MM.1S (cell line): Measurements from ENCODE around the gene OPRM1.
"Not testable (repeated sequence)": the region's sequence is repeated elsewhere in the genome, so short reads cannot be mapped to it uniquely, and the experiment has no call there.

Source experiments
- DNase-seq: peaks from one replicate; pipeline ENCODE4 v3.0.0-alpha.2; 2015
- H2AFZ ChIP-seq: fragments of 300-600 bp; sonication (generic); 2 replicates; pipeline ENCODE4 v1.6.0; 2016; ENCODE audit warnings: antibody characterized with exemption, low read length
- H3F3A ChIP-seq: fragments of 300-600 bp; sonication (generic); 2 replicates; pipeline ENCODE4 v1.6.1; 2016; ENCODE audit warnings: mild to moderate bottlenecking, antibody characterized with exemption, low read length, moderate library complexity, mixed read lengths; ENCODE audit not compliant: insufficient read depth
- H3K27ac ChIP-seq: fragments of 300-600 bp; sonication (generic); 2 replicates; pipeline ENCODE4 v1.5.1; 2016; ENCODE audit warnings: mild to moderate bottlenecking, low read length
- H3K27me3 ChIP-seq: fragments of 300-600 bp; sonication (generic); replicated peaks from 2 replicates; pipeline ENCODE4 v1.6.0; 2016; ENCODE audit warnings: low read length; ENCODE audit not compliant: insufficient read depth
- H3K36me3 ChIP-seq: fragments of 300-600 bp; sonication (generic); replicated peaks from 2 replicates; pipeline ENCODE4 v1.6.1; 2016; ENCODE audit warnings: mild to moderate bottlenecking, low read length, mixed read lengths; ENCODE audit not compliant: insufficient read depth
- H3K4me1 ChIP-seq: fragments of 300-600 bp; sonication (generic); 2 replicates; pipeline ENCODE4 v1.6.1; 2016; ENCODE audit warnings: low read length, mixed read lengths
- H3K4me2 ChIP-seq: fragments of 300-600 bp; sonication (generic); 2 replicates; pipeline ENCODE4 v1.6.0; 2016; ENCODE audit warnings: low read depth, low read length
- H3K4me3 ChIP-seq: fragments of 300-600 bp; sonication (generic); 2 replicates; pipeline ENCODE4 v1.5.1; 2016; ENCODE audit warnings: low read length, mixed read lengths
- H3K79me2 ChIP-seq: fragments of 300-600 bp; sonication (generic); 2 replicates; pipeline ENCODE4 v1.6.1; 2016; ENCODE audit warnings: mixed run types, low read length, mixed read lengths
- H3K9ac ChIP-seq: fragments of 300-600 bp; sonication (generic); 2 replicates; pipeline ENCODE4 v1.6.1; 2016; ENCODE audit warnings: low read length, mixed read lengths
- H3K9me2 ChIP-seq: fragments of 300-600 bp; sonication (generic); replicated peaks from 2 replicates; pipeline ENCODE4 v1.6.1; 2016; ENCODE audit warnings: mild to moderate bottlenecking, low read length, mixed read lengths; ENCODE audit not compliant: insufficient read depth
- H3K9me3 ChIP-seq: fragments of 300-600 bp; sonication (generic); replicated peaks from 2 replicates; pipeline ENCODE4 v1.6.1; 2016; ENCODE audit warnings: mild to moderate bottlenecking, low read length, mixed read lengths; ENCODE audit not compliant: insufficient read depth
- H4K20me1 ChIP-seq: fragments of 300-600 bp; sonication (generic); 2 replicates; pipeline ENCODE4 v1.6.1; 2016; ENCODE audit warnings: mild to moderate bottlenecking, low read length, moderate library complexity, mixed read lengths; ENCODE audit not compliant: insufficient read depth
- CTCF ChIP-seq: fragments of 300-600 bp; sonication (generic); IDR thresholded peaks from 2 replicates; pipeline ENCODE4 v1.5.1; 2016; ENCODE audit warnings: antibody characterized with exemption, low read length, mixed read lengths
- EZH2 ChIP-seq: fragments of 300-600 bp; sonication (generic); optimal IDR thresholded peaks from 2 replicates; pipeline ENCODE3; 2017; ENCODE audit warnings: low read depth, mild to moderate bottlenecking, antibody characterized with exemption, low read length, mixed read lengths
- EZH2phosphoT487 ChIP-seq: fragments of 300-600 bp; sonication (generic); IDR thresholded peaks from 2 replicates; pipeline ENCODE4 v1.6.1; 2018; ENCODE audit warnings: antibody characterized with exemption, low read length

Gene OPRM1

GRCh38 chr6:154169193-154169847 is 130.3 kb downstream of the OPRM1 start:
- TF ChIP-seq CTCF, result no peak
- no peak for TF ChIP-seq EZH2
- no peak for TF ChIP-seq EZH2phosphoT487
- H3K79me2 ChIP-seq, result no peaks in the 10 kb centered on the region
- no peaks in the 10 kb centered on the region for H3K9me3 ChIP-seq
- no peak overlapping the region for H3K4me2 ChIP-seq
- no peaks in the 10 kb centered on the region for H4K20me1 ChIP-seq
- DNase-seq, result no peak
- H3K36me3 ChIP-seq, result no peaks in the 10 kb centered on the region
- 0 out of 2 replicates have a peak, but pooled peaks cover 3% of the 10 kb centered on the region for H3K4me1 ChIP-seq
- no peak overlapping the region for H3K9ac ChIP-seq
- H3K27me3 ChIP-seq, result no peaks in the 10 kb centered on the region
- no peak overlapping the region for H3K27ac ChIP-seq
- H3K4me3 ChIP-seq, result no peak overlapping the region
- no peaks in the 10 kb centered on the region for H3F3A ChIP-seq
- no peaks in the 10 kb centered on the region for H3K9me2 ChIP-seq
- H2AFZ ChIP-seq, result no peak overlapping the region

GRCh38 chr6:154170106-154170505 is 131.1 kb downstream of the OPRM1 start:
- Histone ChIP-seq H3K9ac (no peak overlapping the region), H3K79me2 (no peaks in the 10 kb centered on the region), H4K20me1 (no peaks in the 10 kb centered on the region), H3K9me2 (no peaks in the 10 kb centered on the region), H3K4me2 (no peak overlapping the region), H3K9me3 (no peaks in the 10 kb centered on the region), H3K27me3 (no peaks in the 10 kb centered on the region), H2AFZ (no peak overlapping the region), H3K36me3 (no peaks in the 10 kb centered on the region), H3K4me1 (no peaks in the 10 kb centered on the region), H3K27ac (no peak overlapping the region), H3F3A (no peaks in the 10 kb centered on the region), H3K4me3 (no peak overlapping the region)
- no peak for DNase-seq
- no peak for TF ChIP-seq EZH2phosphoT487
- TF ChIP-seq EZH2, result no peak
- TF ChIP-seq CTCF, result no peak

GRCh38 chr6:154172393-154172792 is 133.4 kb downstream of the OPRM1 start:
- H3K79me2 ChIP-seq, H4K20me1 ChIP-seq, H3K27ac ChIP-seq, H3K4me3 ChIP-seq, H3K4me1 ChIP-seq, H3K9ac ChIP-seq, H3K9me2 ChIP-seq, H3K9me3 ChIP-seq, H3K36me3 ChIP-seq, DNase-seq, H3F3A ChIP-seq, H3K27me3 ChIP-seq, H2AFZ ChIP-seq, H3K4me2 ChIP-seq: not testable (repeated sequence)

- H3K4me2 ChIP-seq, result no peak overlapping the region
- H3K9ac ChIP-seq, result no peak overlapping the region
- no peak for DNase-seq
- no peaks in the 10 kb centered on the region for H3K9me3 ChIP-seq
- H3K4me3 ChIP-seq, result no peak overlapping the region
- H4K20me1 ChIP-seq, result no peaks in the 10 kb centered on the region
- H3K27ac ChIP-seq, result no peak overlapping the region
- no peaks in the 10 kb centered on the region for H3F3A ChIP-seq
- TF ChIP-seq CTCF, result no peak
- no peak for TF ChIP-seq EZH2phosphoT487
- no peak for TF ChIP-seq EZH2
- H3K4me1 ChIP-seq, result no peaks in the 10 kb centered on the region
- H3K79me2 ChIP-seq, result no peaks in the 10 kb centered on the region
- no peaks in the 10 kb centered on the region for H3K9me2 ChIP-seq
- H2AFZ ChIP-seq, result no peak overlapping the region
- no peaks in the 10 kb centered on the region for H3K27me3 ChIP-seq
- H3K36me3 ChIP-seq, result no peaks in the 10 kb centered on the region
These were observed 140.4 kb downstream of the OPRM1 start for GRCh38 chr6:154179434-154179833.
